HCEC 1CT (cell line): ENCODE measurements around the gene VPREB3.
"Not testable (repeated sequence)": the region's sequence is repeated elsewhere in the genome, so short reads cannot be mapped to it uniquely, and the experiment has no call there.

Source experiments
- DNase-seq: peaks from one replicate; pipeline ENCODE4 v3.0.0-alpha.2; 2017

The VPREB3 gene

GRCh38 chr22:23763954-23764353, 9.7 kb upstream of the VPREB3 start:
- DNase-seq, result no peak

- no peak for DNase-seq
Observed at GRCh38 chr22:23763579-23763945, 9.3 kb upstream of the VPREB3 start.

- peak; percentile 39 for DNase-seq
Observed at GRCh38 chr22:23762842-23763578, 8.8 kb upstream of the VPREB3 start, which contains the start of gene C22orf15. C22orf15 (plus strand) TSS chr22:23762990; CDS start chr22:23763307, 317 bp downstream.

DNA sequence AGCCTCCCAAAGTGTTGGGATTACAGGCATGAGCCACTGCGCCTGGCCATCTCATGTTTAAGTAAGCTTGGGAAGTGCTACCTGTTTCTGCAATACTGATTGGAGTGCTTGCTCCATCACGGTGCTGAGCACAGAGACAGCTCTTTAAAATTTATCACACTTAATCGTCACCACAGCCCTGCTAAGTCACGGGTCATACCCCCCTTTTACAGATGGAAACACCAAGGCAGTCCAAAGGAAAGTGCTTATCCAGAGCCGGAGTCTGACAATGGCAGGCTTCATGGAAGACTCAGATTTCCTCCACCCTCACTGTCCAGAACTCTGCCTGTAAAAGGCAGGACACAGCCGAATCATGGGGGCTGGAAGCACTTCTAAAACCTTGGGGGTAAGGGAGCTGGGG, 5.8 kb upstream of the VPREB3 start:
- DNase-seq, result no peak

- DNase-seq, result no peak
Observed at GRCh38 chr22:23759566-23759965, 5.3 kb upstream of the VPREB3 start.

GRCh38 chr22:23756891-23757290, 2.7 kb upstream of the VPREB3 start:
- no peak for DNase-seq

DNA sequence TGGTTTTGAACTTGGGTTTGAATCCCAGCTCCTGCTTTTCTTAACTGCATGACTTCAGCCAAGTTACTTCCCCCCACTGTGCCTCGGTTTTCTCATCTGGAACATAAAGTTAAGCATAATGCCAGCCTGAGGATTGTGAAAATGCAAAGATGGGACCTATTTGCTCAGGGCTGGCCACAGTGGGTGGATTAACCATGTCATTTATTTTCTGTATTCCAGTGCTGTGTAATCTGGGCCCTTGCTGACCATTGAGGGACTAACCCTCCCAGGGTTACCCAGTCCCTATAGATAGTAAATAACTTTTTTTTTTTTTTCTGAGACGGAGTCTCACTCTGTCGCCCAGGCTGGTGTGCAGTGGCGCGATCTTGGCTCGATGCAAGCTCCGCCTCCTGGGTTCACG, 1.5 kb upstream of the VPREB3 start:
- no peak for DNase-seq

DNA sequence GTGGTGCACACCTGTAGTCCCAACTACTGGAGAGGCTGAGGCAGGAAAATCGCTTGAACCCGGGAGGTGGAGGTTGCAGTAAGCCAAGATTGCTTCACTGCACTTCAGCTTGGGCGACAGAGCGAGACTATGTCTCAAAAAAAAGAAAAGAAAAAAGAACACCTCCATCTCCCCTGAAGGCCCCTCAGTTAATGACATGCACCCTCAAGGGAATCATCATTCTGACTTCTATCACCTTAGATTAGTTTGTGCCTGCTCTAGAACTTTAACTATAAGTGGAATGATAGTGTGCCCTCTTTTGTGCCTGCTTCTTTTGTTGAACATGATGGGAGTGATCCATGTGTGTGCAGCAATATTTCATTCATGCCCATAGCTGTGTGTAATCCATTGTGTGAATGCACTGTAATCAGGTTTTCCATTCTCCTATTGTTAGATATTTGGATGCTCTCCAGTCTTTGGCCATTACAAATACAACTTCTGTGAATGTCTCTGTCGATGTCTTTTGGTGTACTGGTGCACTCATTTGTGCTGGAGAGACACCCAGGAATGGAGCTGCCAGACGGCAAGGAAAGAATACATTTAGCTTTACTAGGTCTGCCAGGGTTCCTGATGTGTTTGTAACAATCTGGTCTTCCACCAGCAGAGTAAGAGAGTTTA, 883 bp upstream of the VPREB3 start:
- no peak for DNase-seq

- DNase-seq, result no peak
Observed at GRCh38 chr22:23753385-23753784, 840 bp downstream of the VPREB3 start.

- no peak for DNase-seq
Observed at GRCh38 chr22:23752750-23753149, 1.5 kb downstream of the VPREB3 start.

GRCh38 chr22:23752090-23752691, 2.0 kb downstream of the VPREB3 start:
- no peak for DNase-seq

DNA sequence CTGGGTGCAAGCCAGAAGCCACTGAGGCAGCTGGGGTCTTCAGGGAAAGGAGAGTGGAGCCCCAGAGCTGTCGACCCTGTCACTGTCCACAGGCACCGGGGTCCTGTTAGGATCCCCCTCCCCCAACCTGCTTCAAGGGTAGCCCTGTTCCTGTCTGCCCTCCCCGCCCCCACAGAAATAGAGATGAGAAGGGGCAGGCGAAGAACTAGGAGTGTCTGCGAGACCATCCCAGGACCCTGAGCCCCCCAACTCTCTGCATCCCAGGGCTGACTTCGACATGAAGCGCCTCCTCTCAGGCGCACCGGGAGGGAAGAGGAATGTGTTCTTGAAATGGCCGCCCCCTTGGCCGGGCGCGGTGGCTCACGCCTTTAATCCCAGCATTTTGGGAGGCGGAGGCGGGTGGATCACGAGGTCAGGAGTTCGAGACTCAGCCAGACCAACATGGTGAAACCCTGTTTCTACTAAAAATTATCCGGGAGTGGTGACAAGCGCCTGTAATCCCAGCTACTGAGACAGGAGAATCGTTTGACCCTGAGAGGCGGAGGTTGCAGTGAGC, 2.7 kb downstream of the VPREB3 start:
- no peak for DNase-seq

GRCh38 chr22:23750714-23751440, 3.3 kb downstream of the VPREB3 start, which contains the start of gene ZNF70:
ZNF70 (minus strand) TSS chr22:23751112; CDS start chr22:23745140, 5,972 bp downstream.
- peak; percentile 75 for DNase-seq

DNA sequence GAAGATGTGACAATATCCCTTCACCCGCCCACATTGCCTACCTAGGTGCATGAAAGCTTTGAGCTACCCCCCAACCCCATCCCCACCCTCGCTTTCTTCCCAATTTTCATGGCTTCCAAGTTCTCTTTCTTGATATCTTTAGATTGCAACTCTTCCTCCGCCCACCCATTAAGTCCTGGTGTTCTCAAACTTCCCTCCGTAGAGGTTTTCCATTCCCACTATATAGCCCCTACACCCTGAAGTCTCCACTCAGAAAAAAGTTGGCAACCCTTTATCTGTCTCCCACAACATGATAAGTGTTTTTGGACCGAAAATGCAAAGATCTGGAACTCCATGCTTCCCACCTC, 3.9 kb downstream of the VPREB3 start:
- no peak for DNase-seq

DNA sequence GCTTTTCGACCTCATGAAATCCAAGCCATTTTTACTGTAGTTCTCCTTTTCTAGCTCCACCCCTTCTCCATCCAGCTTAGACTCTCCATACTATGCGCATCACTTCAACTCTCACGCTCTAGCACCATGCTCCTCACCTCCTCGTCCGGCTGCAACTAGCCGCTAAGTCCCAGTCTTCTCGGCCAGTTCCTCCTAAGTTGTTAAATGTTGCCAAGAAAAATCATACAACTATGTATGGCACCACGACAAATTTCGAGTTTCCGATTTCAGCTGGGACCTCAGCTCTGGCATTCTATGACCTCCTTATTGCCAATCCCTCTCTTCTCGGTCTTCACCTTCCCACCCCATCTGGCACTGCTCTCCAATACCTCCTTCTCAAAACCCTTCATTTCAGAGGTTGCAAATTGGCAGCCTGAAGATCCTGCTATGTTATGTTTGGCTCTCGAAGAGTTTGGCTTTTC, 4.4 kb downstream of the VPREB3 start:
- DNase-seq, result no peak

DNA sequence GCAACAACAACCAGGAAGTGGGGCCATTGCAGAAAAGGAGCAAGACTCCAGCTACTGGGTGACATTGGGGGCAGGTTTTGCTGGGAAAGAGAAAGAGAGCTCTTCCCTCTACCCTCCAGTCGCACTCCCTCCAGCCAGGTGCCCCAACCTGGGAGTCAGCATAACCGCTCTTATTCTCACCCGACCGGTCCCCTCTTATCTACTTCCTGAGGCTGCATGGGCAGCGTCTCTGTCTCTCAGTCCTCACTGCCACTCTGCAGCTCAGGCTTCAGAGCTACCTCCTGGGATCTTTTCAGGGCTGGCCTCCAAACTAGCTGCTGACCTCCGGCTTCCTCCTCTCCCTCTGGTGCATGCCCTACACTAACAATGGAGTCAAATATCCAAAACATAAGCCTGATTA, 8.4 kb downstream of the VPREB3 start:
- no peak for DNase-seq

GRCh38 chr22:23744485-23744884, 9.7 kb downstream of the VPREB3 start:
- DNase-seq, result no peak

DNA sequence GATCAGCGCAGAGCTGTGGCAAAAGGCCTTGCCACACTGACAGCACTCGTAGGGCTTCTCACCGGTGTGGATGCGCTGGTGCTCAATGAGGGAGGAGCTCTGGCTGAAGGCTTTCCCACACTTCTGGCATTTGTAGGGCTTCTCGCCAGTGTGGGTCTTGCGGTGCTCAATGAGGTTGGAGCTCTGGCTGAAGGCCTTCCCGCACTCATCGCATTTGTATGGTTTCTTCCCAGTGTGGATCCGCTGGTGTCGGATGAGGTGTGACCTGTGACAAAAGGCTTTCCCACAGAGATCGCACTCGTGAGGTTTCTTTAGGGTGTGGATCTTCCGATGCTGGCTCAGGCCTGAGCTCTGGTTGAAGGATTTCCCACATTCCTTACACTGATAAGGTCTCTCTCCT, 10.2 kb downstream of the VPREB3 start:
- no peak for DNase-seq

- no peak for DNase-seq
Observed at GRCh38 chr22:23743303-23743705, 10.9 kb downstream of the VPREB3 start.

GRCh38 chr22:23742505-23743264, 11.5 kb downstream of the VPREB3 start:
- no peak for DNase-seq

GRCh38 chr22:23737696-23738095, 16.5 kb downstream of the VPREB3 start:
- no peak for DNase-seq

GRCh38 chr22:23728108-23728507, 26.1 kb downstream of the VPREB3 start:
- DNase-seq, result not testable (repeated sequence)
